Trophoblast cell (in vitro differentiated cells and primary cell): ENCODE data around the gene ERBB4.

Experiments used
- DNase-seq, 2 donors: peaks; one replicate each; pipeline ENCODE4 v3.0.0-alpha.2; 2016
- H2AFZ ChIP-seq: 2 replicates; pipeline ENCODE4 v1.6.1; 2013; ENCODE audit warnings: low read length, moderate library complexity, mild to moderate bottlenecking; ENCODE audit not compliant: insufficient read depth, poor library complexity
- H2AK5ac ChIP-seq: 2 replicates; pipeline ENCODE4 v1.6.1; 2013; ENCODE audit warnings: mild to moderate bottlenecking, low read length
- H2BK120ac ChIP-seq: 2 replicates; pipeline ENCODE4 v1.6.1; 2013; ENCODE audit warnings: low read length, mild to moderate bottlenecking, moderate library complexity; ENCODE audit not compliant: insufficient read depth, poor library complexity
- H2BK12ac ChIP-seq: 2 replicates; pipeline ENCODE4 v1.6.1; 2013; ENCODE audit warnings: mild to moderate bottlenecking, low read length, moderate library complexity
- H2BK5ac ChIP-seq: 2 replicates; pipeline ENCODE4 v1.6.1; 2013; ENCODE audit warnings: low read length, low read depth, moderate library complexity, mild to moderate bottlenecking; ENCODE audit not compliant: poor library complexity
- H3K14ac ChIP-seq: 2 replicates; pipeline ENCODE4 v1.6.1; 2013; ENCODE audit warnings: mild to moderate bottlenecking, low read length
- H3K18ac ChIP-seq: 2 replicates; pipeline ENCODE4 v1.6.1; 2013; ENCODE audit warnings: mild to moderate bottlenecking, low read length
- H3K23ac ChIP-seq: 2 replicates; pipeline ENCODE4 v1.6.1; 2013; ENCODE audit warnings: low read length
- H3K27ac ChIP-seq: 2 replicates; pipeline ENCODE4 v1.5.1; 2013; ENCODE audit warnings: low read depth, mild to moderate bottlenecking, inconsistent platforms, low read length, moderate library complexity
- H3K27me3 ChIP-seq: 2 replicates; pipeline ENCODE4 v1.6.1; 2013; ENCODE audit warnings: inconsistent platforms, mild to moderate bottlenecking, low read length, moderate library complexity; ENCODE audit not compliant: insufficient read depth
- H3K36me3 ChIP-seq, 2 experiments: 1 replicate in 1 of 2; 2 replicates in 1 of 2; pipeline ENCODE4 v1.6.1; 2013; ENCODE audit warnings: low read length in 2 of 2, mild to moderate bottlenecking in 2 of 2, moderate library complexity in 1 of 2; ENCODE audit not compliant: insufficient read depth in 2 of 2, control insufficient read depth in 1 of 2
- H3K4ac ChIP-seq: 2 replicates; pipeline ENCODE4 v1.6.1; 2013; ENCODE audit warnings: low read depth, mild to moderate bottlenecking, low read length, moderate library complexity
- H3K4me1 ChIP-seq, 2 experiments: 1 replicate in 1 of 2; 2 replicates in 1 of 2; pipeline ENCODE4 v1.6.1; 2013; ENCODE audit warnings: low read length in 2 of 2, mild to moderate bottlenecking in 2 of 2, moderate library complexity in 1 of 2; ENCODE audit not compliant: insufficient read depth in 2 of 2, control insufficient read depth in 1 of 2
- H3K4me2 ChIP-seq: 2 replicates; pipeline ENCODE4 v1.6.1; 2013; ENCODE audit warnings: inconsistent platforms, mild to moderate bottlenecking, low read length, moderate library complexity
- H3K4me3 ChIP-seq: 2 replicates; pipeline ENCODE4 v1.5.1; 2013; ENCODE audit warnings: mild to moderate bottlenecking, low read depth, low read length, inconsistent platforms
- H3K79me1 ChIP-seq: one replicate; pipeline ENCODE4 v1.6.1; 2013; ENCODE audit warnings: low read length
- H3K79me2 ChIP-seq: 2 replicates; pipeline ENCODE4 v1.6.1; 2013; ENCODE audit warnings: low read length, mild to moderate bottlenecking; ENCODE audit not compliant: control insufficient read depth, insufficient read depth, poor library complexity
- H3K9ac ChIP-seq: 2 replicates; pipeline ENCODE4 v1.6.1; 2013; ENCODE audit warnings: mild to moderate bottlenecking, low read length
- H3K9me3 ChIP-seq: 2 replicates; pipeline ENCODE4 v1.6.1; 2013; ENCODE audit warnings: low read depth, mild to moderate bottlenecking, control low read depth, inconsistent platforms, low read length; ENCODE audit not compliant: insufficient read depth
- H4K12ac ChIP-seq: 2 replicates; pipeline ENCODE4 v1.6.1; 2013; ENCODE audit warnings: low read depth, mild to moderate bottlenecking, low read length, moderate library complexity
- H4K8ac ChIP-seq: 2 replicates; pipeline ENCODE4 v1.6.1; 2013; ENCODE audit warnings: low read depth, mild to moderate bottlenecking, low read length, moderate library complexity
- H4K91ac ChIP-seq: one replicate; pipeline ENCODE4 v1.6.1; 2013; ENCODE audit warnings: low read depth, mild to moderate bottlenecking, low read length, moderate library complexity
- WGBS: extraction: QIAGEN DNeasy Blood & Tissue Kit; methylation state at CpG from one replicate; pipeline ENCODE4 v1.1.7; 2013; ENCODE audit warnings: missing lambda C conversion rate; ENCODE audit not compliant: insufficient read length, insufficient coverage; ENCODE audit errors: extremely low coverage; 5-methylcytosine and 5-hydroxymethylcytosine counted together

The ERBB4 gene

DNA sequence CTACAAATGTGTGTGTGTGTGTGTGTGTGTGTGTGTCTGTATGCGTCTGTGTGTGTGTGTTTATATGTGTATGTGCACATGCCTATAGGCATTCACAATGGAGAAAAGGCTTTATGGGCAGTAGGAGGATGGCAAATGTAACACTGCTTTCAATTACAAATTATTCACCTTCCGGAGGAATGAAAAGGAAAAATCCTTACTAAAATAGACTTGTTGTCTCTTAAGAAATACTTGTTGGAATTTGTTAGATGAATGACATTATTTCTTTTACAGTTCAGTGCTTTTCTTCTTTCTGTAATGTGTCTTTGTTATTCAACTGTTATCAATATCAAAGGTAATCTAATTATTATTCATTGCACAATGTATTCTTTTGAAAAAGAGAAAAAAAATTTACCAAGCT lies 874.3 kb downstream of the ERBB4 start:
- Histone ChIP-seq H3K4ac (no peak overlapping the region), H3K23ac (no peak overlapping the region), H2AFZ (no peak overlapping the region), H3K4me1 (no peaks in the 10 kb centered on the region), H4K8ac (no peak overlapping the region), H3K27ac (no peak overlapping the region), H3K27me3 (no peaks in the 10 kb centered on the region), H3K79me2 (no peaks in the 10 kb centered on the region), H4K12ac (no peak overlapping the region), H3K79me1 (no peaks in the 10 kb centered on the region), H3K9me3 (no peaks in the 10 kb centered on the region), H2BK5ac (no peak overlapping the region), H3K9ac (no peak overlapping the region), H2BK12ac (no peak overlapping the region), H3K36me3 (no peaks in the 10 kb centered on the region), H3K4me3 (no peak overlapping the region), H2BK120ac (no peak overlapping the region), H3K14ac (no peak overlapping the region), H3K18ac (no peak overlapping the region), H4K91ac (no peak overlapping the region), H3K4me2 (no peak overlapping the region), H2AK5ac (no peak overlapping the region)
- DNase-seq: no peak
- WGBS: no CpG with 5 or more reads among the region's 2 CpGs

DNA sequence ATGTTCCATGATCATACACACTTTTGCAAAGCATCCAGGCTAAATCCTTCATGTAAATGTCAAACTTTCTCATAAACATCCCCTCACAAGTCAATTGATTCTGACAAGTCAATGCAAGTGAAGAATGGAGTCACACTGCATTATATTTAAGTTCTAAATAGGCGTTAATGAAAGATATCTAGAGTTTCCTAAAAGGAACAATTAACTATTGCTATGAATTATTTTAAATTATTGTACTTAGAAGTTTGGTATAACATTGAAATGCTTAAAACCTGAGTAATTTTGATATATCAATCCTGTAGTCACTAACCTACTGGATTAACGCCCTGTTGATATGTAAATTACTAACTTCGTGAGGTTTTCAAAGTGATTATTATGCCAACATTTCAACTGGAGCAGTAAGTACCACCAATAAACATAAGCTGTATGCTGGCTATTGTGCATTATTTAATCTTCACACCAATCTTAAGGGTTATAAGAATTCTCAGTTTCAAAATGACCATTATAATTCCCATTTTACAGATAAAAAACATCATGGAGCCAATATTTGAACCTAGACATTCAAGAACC lies 884.3 kb downstream of the ERBB4 start:
- no peak overlapping the region for H3K27ac ChIP-seq
- H4K12ac ChIP-seq: no peak overlapping the region
- no peak overlapping the region for H3K23ac ChIP-seq
- H3K14ac ChIP-seq: no peak overlapping the region
- no peak overlapping the region for H3K4ac ChIP-seq
- no peaks in the 10 kb centered on the region for H3K27me3 ChIP-seq
- no peak for DNase-seq
- no peaks in the 10 kb centered on the region for H3K79me1 ChIP-seq
- H2BK5ac ChIP-seq: no peak overlapping the region
- H2BK120ac ChIP-seq: no peak overlapping the region
- no peak overlapping the region for H2AK5ac ChIP-seq
- H2BK12ac ChIP-seq: no peak overlapping the region
- H4K91ac ChIP-seq: no peak overlapping the region
- no peak overlapping the region for H3K18ac ChIP-seq
- WGBS: no CpG with 5 or more reads among the region's 3 CpGs
- H3K4me2 ChIP-seq: no peak overlapping the region
- no peaks in the 10 kb centered on the region for H3K9me3 ChIP-seq
- no peak overlapping the region for H3K4me3 ChIP-seq
- no peaks in the 10 kb centered on the region for H3K4me1 ChIP-seq
- no peaks in the 10 kb centered on the region for H3K36me3 ChIP-seq
- H4K8ac ChIP-seq: no peak overlapping the region
- no peaks in the 10 kb centered on the region for H3K79me2 ChIP-seq
- H2AFZ ChIP-seq: no peak overlapping the region
- no peak overlapping the region for H3K9ac ChIP-seq

DNA sequence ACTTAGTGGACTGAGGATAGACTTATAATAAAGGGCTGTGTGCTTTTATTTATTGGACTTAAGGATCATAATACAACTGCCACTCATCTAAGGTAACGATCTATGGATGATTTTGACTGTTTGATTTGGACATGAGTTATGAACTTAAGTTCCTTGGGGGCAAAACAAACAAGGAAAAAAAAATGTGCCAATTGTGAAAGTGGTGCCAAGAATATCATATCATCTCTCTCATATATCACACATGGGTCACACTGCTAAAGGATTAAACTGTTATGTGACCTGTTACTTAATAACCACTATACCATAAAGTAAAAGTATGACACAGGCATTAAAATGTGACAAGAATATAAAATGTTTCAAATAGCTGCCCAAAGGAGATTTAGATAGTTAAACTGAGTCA lies 886.3 kb downstream of the ERBB4 start:
- H3K4ac ChIP-seq: no peak overlapping the region
- H3K27ac ChIP-seq: no peak overlapping the region
- no peak overlapping the region for H3K4me2 ChIP-seq
- H2BK120ac ChIP-seq: no peak overlapping the region
- H2BK12ac ChIP-seq: no peak overlapping the region
- no peak overlapping the region for H3K18ac ChIP-seq
- no peak overlapping the region for H4K91ac ChIP-seq
- H3K9me3 ChIP-seq: no peaks in the 10 kb centered on the region
- no peak for DNase-seq
- no peaks in the 10 kb centered on the region for H3K79me2 ChIP-seq
- WGBS: no CpG with 5 or more reads among the region's 1 CpG
- H3K4me1 ChIP-seq: no peaks in the 10 kb centered on the region
- no peaks in the 10 kb centered on the region for H3K79me1 ChIP-seq
- no peak overlapping the region for H3K9ac ChIP-seq
- H3K36me3 ChIP-seq: no peaks in the 10 kb centered on the region
- no peak overlapping the region for H2AK5ac ChIP-seq
- H3K23ac ChIP-seq: no peak overlapping the region
- no peak overlapping the region for H3K14ac ChIP-seq
- H2AFZ ChIP-seq: no peak overlapping the region
- no peak overlapping the region for H2BK5ac ChIP-seq
- H3K4me3 ChIP-seq: no peak overlapping the region
- H3K27me3 ChIP-seq: no peaks in the 10 kb centered on the region
- H4K8ac ChIP-seq: no peak overlapping the region
- H4K12ac ChIP-seq: no peak overlapping the region

DNA sequence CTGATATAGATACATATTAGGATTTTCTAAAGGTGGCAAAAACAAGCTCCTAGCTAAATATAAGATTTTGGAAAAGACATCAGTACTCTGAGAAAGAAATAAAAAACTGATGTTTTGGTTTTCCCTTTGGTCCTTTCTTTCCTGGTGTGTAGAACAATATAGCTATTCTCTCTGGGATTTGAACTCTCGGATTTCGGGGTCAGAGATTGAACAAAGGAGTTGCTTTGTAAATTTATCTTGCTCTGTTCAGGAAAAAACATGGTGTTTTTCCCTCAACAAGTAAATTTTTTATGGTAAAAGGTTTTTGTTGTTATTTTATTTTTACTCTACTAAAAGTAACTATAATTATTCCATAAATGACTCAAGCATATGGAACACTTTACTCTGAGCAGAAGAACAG lies 889.3 kb downstream of the ERBB4 start:
- Histone ChIP-seq H3K4me2 (no peak overlapping the region), H3K4me1 (no peaks in the 10 kb centered on the region), H3K9me3 (no peaks in the 10 kb centered on the region), H4K12ac (no peak overlapping the region), H4K8ac (no peak overlapping the region), H3K18ac (no peak overlapping the region), H3K4ac (no peak overlapping the region), H3K36me3 (no peaks in the 10 kb centered on the region), H3K27ac (no peak overlapping the region), H3K79me1 (no peaks in the 10 kb centered on the region), H2BK5ac (no peak overlapping the region), H3K9ac (no peak overlapping the region), H2BK120ac (no peak overlapping the region), H2BK12ac (no peak overlapping the region), H3K79me2 (no peaks in the 10 kb centered on the region), H3K23ac (no peak overlapping the region), H4K91ac (no peak overlapping the region), H3K14ac (no peak overlapping the region), H2AFZ (no peak overlapping the region), H3K4me3 (no peak overlapping the region), H3K27me3 (no peaks in the 10 kb centered on the region), H2AK5ac (no peak overlapping the region)
- no peak for DNase-seq
- no CpG with 5 or more reads among the region's 2 CpGs for WGBS
